ENCODE measurements around the gene GAS7. TPM values are rescaled to one million over a fixed set of nuclear protein-coding genes. Genes with fewer than 3 reads are reported as not detected.

GAS7 gene
- polyA plus RNA-seq, 1 donor (not counting 4 experiments of a cell fraction or from before 2014, with no cell fraction given) = 0.10 TPM

GRCh38 chr17:10033959-10034358 is 164.4 kb downstream of the GAS7 start:
- TF ChIP-seq EZH2 (IDR thresholded peaks at IDR 0.05; ENCODE audit: low read length) = no peak
- no peak for TF ChIP-seq CTCF (optimal IDR thresholded peaks at IDR 0.05 in 1 of 3, IDR thresholded peaks at IDR 0.05 in 1 of 3, conservative IDR thresholded peaks at IDR 0.05 in 1 of 3; ENCODE audit: extremely low read depth in 1 of 3, insufficient read depth in 2 of 3, low read length in 3 of 3)
- DNase-seq (ENCODE audit: low read depth, low spot score) (no peak), FAIRE-seq (no peak)
- Histone ChIP-seq H2AFZ (ENCODE audit: control insufficient read depth, low read length) (no peak overlapping the region), H3K36me3 (ENCODE audit: control insufficient read depth in 2 of 2, extremely low read depth in 1 of 2, insufficient read depth in 2 of 2, low read length in 2 of 2) (no peaks in the 10 kb centered on the region), H3K9me3 (ENCODE audit: control insufficient read depth, low read depth, low read length) (peaks cover 3% of the 10 kb centered on the region), H3K27ac (ENCODE audit: control insufficient read depth, insufficient read depth, low read length) (no peak overlapping the region), H3K4me1 (ENCODE audit: control insufficient read depth, extremely low read depth, insufficient read depth, low read length) (no peaks in the 10 kb centered on the region), H4K20me1 (ENCODE audit: control insufficient read depth, extremely low read depth, insufficient read depth, low read length) (no peaks in the 10 kb centered on the region), H3K79me2 (ENCODE audit: control insufficient read depth, insufficient read depth, low read length) (no peaks in the 10 kb centered on the region), H3K9ac (ENCODE audit: control insufficient read depth, extremely low read depth, insufficient read depth, low read length) (no peak overlapping the region), H3K27me3 (ENCODE audit: control insufficient read depth, extremely low read depth, insufficient read depth, low read length) (no peaks in the 10 kb centered on the region), H3K4me3 (ENCODE audit: control insufficient read depth in 2 of 3, extremely low read depth in 1 of 3, insufficient read depth in 2 of 3, low read depth in 1 of 3, low read length in 3 of 3) (no peak overlapping the region), H3K9me1 (ENCODE audit: control insufficient read depth, extremely low read depth, insufficient read depth, low read length) (no peaks in the 10 kb centered on the region), H3K4me2 (ENCODE audit: control insufficient read depth, extremely low read depth, insufficient read depth, low read depth, low read length) (no peak overlapping the region)
- dilution Hi-C loops (cut with MboI; ENCODE audit: extremely low pct_ligation_motif_present, low sequenced_read_pairs) = no loop called here

GRCh38 chr17:10033449-10033848 is 165.0 kb downstream of the GAS7 start:
- Histone ChIP-seq H2AFZ (ENCODE audit: control insufficient read depth, low read length) (no peak overlapping the region), H3K27ac (ENCODE audit: control insufficient read depth, insufficient read depth, low read length) (no peak overlapping the region), H3K79me2 (ENCODE audit: control insufficient read depth, insufficient read depth, low read length) (no peaks in the 10 kb centered on the region), H3K9me1 (ENCODE audit: control insufficient read depth, extremely low read depth, insufficient read depth, low read length) (no peaks in the 10 kb centered on the region), H3K4me2 (ENCODE audit: control insufficient read depth, extremely low read depth, insufficient read depth, low read depth, low read length) (no peak overlapping the region), H3K4me3 (ENCODE audit: control insufficient read depth in 2 of 3, extremely low read depth in 1 of 3, insufficient read depth in 2 of 3, low read depth in 1 of 3, low read length in 3 of 3) (no peak overlapping the region), H3K9me3 (ENCODE audit: control insufficient read depth, low read depth, low read length) (peaks cover 2% of the 10 kb centered on the region), H3K27me3 (ENCODE audit: control insufficient read depth, extremely low read depth, insufficient read depth, low read length) (no peaks in the 10 kb centered on the region), H4K20me1 (ENCODE audit: control insufficient read depth, extremely low read depth, insufficient read depth, low read length) (no peaks in the 10 kb centered on the region), H3K36me3 (ENCODE audit: control insufficient read depth in 2 of 2, extremely low read depth in 1 of 2, insufficient read depth in 2 of 2, low read length in 2 of 2) (no peaks in the 10 kb centered on the region), H3K4me1 (ENCODE audit: control insufficient read depth, extremely low read depth, insufficient read depth, low read length) (no peaks in the 10 kb centered on the region), H3K9ac (ENCODE audit: control insufficient read depth, extremely low read depth, insufficient read depth, low read length) (no peak overlapping the region)
- TF ChIP-seq CTCF (optimal IDR thresholded peaks at IDR 0.05 in 1 of 3, IDR thresholded peaks at IDR 0.05 in 1 of 3, conservative IDR thresholded peaks at IDR 0.05 in 1 of 3; ENCODE audit: extremely low read depth in 1 of 3, insufficient read depth in 2 of 3, low read length in 3 of 3) (no peak), EZH2 (IDR thresholded peaks at IDR 0.05; ENCODE audit: low read length) (no peak)
- FAIRE-seq (no peak), DNase-seq (ENCODE audit: low read depth, low spot score) (no peak)
- dilution Hi-C loops (cut with MboI; ENCODE audit: extremely low pct_ligation_motif_present, low sequenced_read_pairs) = no loop called here

Data from keratinocyte (primary cell).